GM19452 (cell line): ENCODE measurements around the gene CHGA.

Experiments
- ATAC-seq: cut with Tn5 transposase; IDR thresholded peaks from one replicate; pipeline ENCODE4 v1.9.1; 2021; ENCODE audit not compliant: unreplicated experiment

The CHGA gene

GRCh38 chr14:92976268-92976667 lies 53.3 kb downstream of the CHGA start:
- no peak for ATAC-seq

GRCh38 chr14:92978229-92979021 lies 55.5 kb downstream of the CHGA start:
- ATAC-seq = no peak

GRCh38 chr14:92980866-92981265 lies 57.9 kb downstream of the CHGA start:
- ATAC-seq = no peak

GRCh38 chr14:92981726-92982125 lies 58.8 kb downstream of the CHGA start:
- ATAC-seq = no peak

- ATAC-seq = no peak
These were observed 60.0 kb downstream of the CHGA start for GRCh38 chr14:92982956-92983355.

- ATAC-seq = no peak
These were observed 61.3 kb downstream of the CHGA start for GRCh38 chr14:92984082-92984788.
